GM19324 (cell line): Measurements from ENCODE around the gene MPP2.
"Not testable (repeated sequence)": the region's sequence is repeated elsewhere in the genome, so short reads cannot be mapped to it uniquely, and the experiment has no call there.

ENCODE experiments used
- ATAC-seq: cut with Tn5 transposase; IDR thresholded peaks from one replicate; pipeline ENCODE4 v1.9.1; 2021; ENCODE audit warnings: mild to moderate bottlenecking, moderate library complexity; ENCODE audit not compliant: unreplicated experiment, low FRiP score

MPP2 gene

DNA sequence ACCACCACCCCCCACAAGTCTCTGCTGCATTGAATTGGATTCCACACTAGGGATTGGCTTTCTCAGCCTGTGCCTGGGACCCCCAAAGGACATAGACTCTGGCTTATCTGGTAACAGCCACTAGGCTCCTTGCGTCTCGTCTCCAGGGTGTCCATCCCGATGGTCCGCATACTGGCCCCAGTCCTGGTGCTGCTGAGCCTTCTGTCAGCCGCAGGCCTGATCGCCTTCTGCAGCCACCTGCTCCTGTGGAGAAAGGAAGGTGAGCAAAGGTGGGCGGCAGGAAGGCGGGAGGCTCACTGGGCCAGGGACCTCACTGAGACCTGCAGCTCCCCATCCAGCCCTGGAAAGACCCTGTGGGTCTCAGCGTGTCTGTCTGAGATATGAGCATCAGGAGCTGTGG lies 52.3 kb downstream of the MPP2 start:
- ATAC-seq, result no peak

DNA sequence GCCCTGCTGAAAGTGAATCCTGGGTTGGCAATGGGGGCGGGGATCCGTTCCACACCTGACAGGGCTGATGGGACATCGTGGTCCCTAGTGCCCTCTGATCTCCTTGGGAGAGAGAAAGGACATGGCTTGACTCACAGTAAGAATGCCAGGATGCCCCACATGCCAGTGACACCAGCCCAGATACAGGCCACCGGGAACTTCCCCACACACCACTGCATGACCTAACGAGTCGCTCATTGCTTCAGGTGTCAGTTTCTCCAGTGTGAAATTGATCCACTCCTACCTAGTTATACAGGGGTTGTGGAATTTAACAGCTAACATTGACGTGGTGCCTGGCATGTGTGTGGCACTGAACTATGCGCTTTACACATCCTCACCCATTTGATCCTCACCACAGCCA lies 52.8 kb downstream of the MPP2 start:
- no peak for ATAC-seq

DNA sequence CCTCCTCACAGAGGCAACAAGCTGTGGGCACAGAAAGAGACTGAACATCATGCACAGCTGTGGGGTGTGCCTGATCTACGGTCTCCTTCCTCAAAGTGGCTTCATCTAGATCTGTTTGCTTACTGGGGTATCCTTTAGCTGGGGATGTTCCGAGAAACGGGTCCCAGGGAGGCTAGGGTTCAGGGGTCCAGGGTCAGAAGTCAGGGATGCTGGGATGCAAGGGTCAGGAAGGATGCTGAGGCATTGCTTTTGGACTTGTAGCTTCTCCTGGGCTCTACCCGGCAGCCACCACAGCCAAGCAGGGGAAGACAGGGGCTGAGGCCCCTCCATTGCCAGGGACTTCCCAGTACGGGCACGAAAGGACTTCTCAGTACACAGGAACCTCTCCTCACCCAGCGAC lies 53.8 kb downstream of the MPP2 start:
- no peak for ATAC-seq

DNA sequence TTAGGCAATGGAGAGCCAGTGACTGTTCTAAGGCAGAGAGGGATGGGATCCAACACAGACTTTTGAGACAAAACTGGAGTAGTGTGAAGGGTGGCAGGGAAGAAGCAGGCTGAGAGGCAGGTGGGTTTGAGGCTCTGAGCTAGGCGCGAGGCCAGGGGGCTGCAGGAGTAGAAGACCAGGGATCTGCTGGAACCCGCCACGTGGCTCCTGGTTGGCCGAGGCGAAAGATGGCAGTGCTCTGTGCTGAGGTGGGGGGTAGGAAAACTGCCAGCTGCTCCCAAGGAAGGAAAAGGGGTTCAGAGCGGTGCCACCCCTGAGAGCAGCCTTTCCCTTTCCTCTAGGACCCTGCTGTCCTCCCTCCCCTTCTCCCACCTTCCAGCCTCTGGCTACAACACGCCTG lies 54.8 kb downstream of the MPP2 start:
- no peak for ATAC-seq

DNA sequence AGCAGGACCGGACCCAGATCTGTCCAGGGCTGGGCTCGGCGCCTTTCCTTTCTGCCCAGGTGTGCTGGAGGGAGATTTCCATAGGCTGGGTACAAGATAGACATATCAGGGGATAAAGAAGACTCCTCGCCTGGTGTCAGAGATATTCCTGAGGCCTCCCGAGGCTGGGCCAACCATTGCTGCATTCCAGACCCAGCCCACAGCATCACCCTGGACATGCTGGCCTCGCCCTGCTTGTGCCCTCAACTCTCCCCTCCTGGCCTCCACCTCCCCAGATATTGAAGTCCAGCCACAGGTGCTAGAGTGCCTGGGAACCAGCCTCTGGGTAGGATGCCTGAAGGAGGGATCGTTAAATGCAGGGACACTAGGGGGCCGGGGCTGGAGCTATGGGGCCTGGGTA lies 58.2 kb downstream of the MPP2 start:
- no peak for ATAC-seq

DNA sequence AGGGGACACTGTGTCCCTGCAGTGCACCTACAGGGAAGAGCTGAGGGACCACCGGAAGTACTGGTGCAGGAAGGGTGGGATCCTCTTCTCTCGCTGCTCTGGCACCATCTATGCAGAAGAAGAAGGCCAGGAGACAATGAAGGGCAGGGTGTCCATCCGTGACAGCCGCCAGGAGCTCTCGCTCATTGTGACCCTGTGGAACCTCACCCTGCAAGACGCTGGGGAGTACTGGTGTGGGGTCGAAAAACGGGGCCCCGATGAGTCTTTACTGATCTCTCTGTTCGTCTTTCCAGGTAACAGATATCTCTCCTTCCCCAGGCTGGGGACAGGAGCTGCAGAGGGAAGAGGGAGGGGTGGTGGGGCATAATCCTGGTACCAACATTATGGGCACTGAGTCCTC lies 58.7 kb downstream of the MPP2 start:
- ATAC-seq, result no peak

DNA sequence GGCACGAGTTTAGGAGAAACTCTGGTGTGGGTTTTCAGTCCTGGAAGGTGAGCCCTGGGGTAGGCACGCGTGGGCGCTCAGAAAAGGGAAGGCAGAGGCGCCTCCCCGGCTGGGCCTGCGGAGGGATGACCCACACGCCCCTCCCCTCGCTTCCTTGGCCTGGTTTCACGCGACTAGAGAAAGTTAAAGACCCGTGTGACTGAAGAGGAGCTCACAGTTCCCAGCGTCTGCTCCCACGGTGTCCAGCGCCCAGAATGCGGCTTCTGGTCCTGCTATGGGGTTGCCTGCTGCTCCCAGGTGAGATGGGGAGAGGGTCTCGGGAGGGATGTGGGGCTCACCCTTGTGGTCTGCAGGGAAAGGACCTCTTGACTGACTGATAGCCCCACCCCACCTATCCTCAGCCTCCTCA lies 60.4 kb downstream of the MPP2 start, which contains the start of gene CD300LG:
CD300LG (plus strand) TSS at position 214 of the 409 bp plus-strand sequence; CDS start at position 255, 41 bp downstream.
- ATAC-seq, result no peak

DNA sequence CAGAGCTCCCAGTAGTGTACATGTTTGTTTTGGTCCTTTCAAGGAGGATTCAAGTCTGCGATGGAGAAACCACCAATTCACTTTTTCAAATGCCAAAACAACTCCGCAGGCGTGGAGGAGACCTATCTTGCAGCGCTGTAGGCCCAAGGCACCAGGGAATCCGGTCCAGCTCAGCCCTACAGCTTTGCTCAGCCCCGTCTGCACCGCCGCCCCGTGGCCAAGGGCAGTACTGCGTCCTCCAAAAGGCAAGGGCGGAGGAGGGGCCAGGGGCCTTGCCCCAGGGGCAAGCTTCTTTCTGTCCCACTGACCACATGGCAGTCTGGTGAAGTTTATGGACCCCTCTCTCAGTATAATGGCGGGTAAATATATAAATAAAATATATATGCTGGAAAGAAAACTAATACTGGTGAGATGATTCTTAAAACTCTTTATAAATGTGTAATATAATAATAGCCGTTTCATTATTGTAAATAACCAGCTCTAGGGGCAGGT lies 61.1 kb downstream of the MPP2 start:
- no peak for ATAC-seq

DNA sequence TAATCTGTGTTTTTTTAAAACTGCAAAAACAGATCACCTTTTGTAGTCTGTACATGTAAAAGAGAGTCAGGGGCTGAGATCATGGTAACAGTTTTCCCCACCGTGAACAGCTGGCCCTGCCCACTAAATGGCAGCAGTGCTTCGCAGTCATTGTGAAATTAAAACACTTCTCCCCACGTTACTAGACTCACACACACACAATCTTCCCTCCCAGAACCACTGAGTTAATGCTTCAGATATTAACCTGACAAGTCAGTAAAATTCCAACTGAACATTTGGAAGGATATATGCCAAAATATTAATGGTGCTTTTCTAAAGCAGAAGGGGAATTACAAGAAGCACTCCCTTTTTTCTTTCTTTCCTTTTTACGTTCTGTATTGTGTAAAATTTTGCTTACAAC lies 61.6 kb downstream of the MPP2 start:
- ATAC-seq, result no peak

DNA sequence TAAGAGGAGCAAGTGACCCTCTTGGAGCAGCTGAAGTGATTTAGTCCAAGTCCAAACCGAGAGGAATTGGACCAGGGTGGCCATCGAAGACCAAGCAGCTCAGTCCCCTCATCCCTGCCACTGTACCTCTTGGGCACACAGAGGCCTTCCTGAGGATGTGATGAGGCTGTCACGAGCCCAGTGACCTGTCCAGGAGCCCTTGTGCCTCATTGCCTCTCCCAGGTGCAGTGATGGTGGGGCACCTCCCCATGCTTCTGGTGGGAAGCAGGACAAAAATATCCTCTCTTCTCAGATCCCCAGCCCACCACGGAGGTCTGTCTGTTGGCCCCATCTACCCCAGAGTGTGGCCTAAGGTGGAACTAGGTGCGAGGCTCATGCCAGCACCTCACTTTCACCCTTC lies 63.1 kb downstream of the MPP2 start:
- ATAC-seq, result no peak

DNA sequence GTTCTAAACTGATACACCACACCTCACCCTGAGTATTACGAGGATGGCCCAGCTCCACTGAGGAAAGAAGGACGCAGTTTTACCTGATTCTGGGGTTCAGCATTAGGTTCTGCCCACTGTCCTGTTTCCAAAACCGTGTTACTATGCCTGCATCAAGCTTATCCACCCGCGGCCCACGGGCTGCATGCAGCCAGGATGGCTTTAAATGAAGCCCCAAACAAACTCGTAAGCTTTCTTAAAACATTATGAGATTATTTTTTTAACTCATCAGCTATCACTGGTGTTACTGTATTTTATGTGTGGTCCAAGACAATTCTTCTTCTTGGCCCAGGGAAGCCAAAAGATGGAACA lies 64.4 kb downstream of the MPP2 start:
- ATAC-seq, result no peak

DNA sequence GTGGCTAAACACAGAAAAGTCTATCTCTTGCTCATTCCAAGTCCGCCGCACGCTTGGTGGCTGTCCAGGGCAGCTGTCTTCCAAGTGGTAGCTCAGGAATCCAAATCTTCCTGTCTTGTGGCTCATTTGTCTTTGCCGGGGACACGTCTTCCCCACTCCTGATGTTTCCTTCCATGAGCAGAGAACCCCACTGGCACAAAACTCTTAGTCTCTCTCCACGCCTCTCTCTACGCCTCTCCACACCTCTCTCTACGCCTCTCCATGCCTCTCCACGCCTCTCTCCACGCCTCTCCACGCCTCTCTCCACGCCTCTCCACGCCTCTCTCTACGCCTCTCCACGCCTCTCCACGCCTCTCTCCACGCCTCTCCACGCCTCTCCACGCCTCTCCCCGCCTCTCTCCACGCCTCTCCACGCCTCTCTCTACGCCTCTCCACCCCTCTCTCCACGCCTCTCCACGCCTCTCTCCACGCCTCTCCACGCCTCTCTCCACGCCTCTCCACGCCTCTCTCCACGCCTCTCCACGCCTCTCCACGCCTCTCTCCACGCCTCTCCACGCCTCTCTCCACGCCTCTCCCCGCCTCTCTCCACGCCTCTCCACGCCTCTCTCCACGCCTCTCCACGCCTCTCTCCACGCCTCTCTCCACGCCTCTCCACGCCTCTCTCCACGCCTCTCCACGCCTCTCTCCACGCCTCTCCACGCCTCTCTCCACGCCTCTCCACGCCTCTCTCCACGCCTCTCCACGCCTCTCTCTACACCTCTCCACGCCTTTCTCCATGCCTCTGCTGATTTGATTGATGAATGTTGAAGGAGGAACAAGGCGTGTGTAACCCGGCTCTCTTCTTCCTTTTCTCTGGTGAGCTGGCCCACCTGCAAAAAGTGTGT lies 65.0 kb downstream of the MPP2 start:
- ATAC-seq, result not testable (repeated sequence)

DNA sequence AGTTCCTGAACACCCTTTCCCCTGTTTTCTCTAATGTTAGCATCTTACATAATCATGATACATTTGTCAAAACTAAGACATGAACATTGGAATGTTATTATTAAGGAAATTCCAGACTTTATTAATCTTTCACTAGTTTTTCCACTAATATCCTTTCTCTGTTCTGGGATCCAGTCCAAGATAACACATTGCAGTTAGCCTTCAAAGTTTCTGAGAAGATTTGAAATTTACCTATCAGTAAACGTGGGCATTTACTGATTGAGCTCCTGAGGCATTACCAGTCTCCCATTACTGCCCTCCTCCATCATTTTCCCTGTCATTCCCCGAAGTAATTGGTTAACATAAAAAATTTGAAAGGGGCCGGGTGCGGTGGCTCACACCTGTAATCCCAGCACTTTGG lies 66.1 kb downstream of the MPP2 start:
- ATAC-seq, result no peak

DNA sequence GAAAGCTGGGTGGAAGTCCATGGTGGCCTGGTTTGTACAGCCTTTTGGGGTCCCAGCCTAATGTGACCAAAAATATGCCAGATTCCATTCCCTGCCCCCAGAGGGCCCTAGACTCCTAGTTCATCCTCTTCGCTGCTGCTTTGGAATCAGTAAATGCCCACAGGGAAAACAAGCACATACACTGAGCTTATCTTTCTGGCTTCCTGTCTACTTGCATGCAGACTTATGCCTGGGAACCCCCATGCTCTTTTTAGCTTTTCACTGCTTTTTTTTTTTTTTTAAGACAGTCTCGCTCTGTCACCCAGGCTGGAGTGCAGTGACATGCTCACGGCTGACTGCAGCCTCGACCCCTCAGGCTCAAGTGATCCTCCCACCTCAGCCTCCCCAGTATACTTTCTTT lies 66.5 kb downstream of the MPP2 start:
- no peak for ATAC-seq

DNA sequence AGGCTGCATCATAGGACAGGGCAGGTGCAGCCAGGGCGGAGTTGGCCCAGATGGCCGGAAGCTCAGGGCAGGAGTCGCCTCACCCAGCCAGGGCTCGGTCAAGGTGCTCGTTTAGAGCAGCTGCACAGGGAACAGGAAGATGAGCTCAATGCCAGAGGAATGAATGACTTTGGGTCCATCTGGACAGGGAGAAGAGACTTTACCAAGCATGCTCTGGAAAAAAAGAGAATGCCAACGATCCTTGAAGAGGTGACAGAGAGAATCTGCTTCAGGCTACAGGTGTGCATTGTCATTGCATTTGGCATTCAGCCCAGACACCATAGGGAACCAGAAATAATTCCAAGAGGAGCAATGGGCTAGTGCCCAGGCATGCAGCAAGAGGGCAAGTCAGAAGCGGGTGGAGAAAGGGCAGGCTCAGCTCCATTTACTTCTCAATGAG lies 67.6 kb downstream of the MPP2 start:
- no peak for ATAC-seq

DNA sequence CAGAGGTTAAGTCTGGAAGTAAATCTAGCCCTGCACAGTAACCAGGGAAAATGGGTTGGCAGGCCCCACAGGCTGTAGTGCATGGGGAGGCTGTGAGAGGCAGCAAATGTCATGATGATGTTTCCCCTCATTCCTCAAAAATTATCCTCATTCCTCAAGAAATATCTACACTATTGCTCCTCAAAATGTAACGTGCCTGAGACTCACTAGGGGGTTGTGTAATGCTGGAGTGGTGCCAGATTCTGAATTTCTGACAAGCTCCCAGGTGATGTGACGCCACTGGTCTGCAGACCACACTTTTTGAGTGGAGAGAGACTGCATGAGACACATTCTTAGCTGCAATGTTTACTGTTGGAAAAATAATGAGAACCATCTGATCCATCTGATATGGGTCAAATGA lies 73.2 kb downstream of the MPP2 start:
- ATAC-seq, result no peak

DNA sequence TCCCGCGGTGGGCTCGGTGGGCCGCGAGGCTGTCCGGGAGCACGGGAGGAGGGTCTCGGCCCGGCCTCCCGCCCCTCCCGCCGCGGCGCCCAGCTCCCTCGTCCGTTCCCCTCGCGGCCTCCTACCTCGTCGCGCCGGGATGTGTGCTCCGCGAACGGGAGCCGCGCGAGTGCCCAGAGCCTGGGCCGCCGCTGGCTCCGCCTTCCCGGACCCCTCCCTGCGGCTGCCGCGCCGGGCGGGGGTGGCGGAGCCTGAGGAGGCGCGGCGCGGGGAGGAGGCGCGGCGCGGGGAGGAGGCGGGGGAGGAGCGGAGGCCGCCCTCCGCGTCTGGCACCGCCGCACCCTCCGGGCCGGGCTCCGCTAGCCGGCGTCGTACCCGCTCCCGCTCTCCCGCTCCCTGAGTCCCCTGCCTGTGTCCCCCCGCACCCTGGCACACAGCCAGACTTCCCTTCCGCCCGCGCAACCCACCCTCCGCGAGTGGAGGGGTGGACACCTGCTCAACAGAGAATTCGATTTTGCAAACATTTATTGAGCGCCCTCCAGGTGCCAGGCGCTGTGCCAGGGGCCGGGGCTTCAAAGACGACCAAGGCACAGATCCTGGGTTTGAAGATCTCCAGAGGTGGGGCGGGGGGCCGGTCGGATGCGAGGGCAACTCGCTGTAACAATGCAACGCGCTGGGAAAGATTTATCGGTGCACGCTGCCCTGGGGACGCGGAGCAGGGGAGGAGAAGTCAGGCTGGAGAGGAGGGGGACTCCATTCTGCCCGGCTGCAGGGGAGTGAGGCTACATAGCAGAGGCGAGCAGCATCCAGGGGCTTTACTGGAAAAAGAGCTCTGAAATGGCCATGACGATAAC lies 74.1 kb downstream of the MPP2 start, which contains the start of gene MPP3:
MPP3 (minus strand) TSS at position 171 of the 854 bp plus-strand sequence. CDS start 1,240 bp downstream, outside the sequence.
- no peak for ATAC-seq

DNA sequence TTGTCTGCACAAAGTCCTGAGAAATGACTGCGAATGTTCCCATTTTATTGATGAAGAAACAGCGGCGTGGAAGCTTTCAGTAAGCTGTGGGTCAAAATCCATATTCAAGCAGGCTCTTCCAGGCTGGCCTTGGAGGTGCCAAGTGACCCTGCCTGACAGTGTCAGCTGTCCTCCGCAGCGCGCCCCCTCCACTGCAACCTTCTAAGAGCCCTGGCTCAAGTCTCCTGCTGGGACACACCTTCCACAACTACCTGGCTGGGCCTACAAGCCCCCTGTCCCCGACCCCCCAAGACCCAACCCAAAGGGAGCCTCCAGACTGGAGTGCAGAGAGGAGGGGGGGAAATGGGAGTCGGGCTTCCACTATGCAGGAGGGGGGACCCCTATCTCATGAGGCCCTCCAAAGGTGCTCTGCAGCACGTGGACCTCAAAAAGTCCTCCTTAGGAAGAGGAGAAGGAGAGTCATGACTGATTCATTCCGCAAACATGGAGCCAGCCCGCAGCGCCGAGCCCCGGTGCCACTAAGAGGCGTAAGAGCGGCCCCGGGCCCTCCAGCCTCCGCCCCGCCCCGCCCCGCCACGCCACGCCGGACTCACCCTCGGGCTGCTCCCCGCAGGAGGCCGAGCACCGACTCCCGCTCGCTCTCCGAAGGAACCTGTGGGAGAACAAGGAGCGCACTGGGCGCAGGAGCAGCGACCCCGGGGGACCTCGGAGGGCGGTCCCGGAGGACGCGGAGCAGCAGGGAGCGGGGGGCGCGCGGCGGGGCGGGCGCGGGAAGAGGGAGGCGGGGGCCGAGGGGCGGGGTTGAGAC lies 75.0 kb downstream of the MPP2 start:
- ATAC-seq, result no peak

DNA sequence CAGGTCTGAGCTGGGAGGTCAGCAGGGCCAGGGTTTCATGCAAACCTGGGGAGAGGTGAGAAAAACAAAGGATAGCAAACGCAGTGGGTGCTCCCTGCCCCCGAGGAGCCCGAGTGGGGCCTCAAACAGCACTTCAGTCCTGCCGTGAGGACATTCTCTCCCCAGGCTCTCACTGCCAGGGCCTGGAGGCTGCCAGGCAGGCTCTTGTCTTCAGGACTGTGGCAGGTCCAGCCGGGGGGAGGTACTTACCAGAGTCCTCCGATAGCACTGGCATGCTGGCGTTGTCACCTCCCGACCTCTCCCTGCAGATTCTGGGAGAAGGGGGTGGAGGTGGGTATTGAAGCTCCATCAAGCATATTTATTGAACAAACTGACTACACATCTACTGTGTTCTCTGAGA lies 75.7 kb downstream of the MPP2 start:
- ATAC-seq, result no peak

DNA sequence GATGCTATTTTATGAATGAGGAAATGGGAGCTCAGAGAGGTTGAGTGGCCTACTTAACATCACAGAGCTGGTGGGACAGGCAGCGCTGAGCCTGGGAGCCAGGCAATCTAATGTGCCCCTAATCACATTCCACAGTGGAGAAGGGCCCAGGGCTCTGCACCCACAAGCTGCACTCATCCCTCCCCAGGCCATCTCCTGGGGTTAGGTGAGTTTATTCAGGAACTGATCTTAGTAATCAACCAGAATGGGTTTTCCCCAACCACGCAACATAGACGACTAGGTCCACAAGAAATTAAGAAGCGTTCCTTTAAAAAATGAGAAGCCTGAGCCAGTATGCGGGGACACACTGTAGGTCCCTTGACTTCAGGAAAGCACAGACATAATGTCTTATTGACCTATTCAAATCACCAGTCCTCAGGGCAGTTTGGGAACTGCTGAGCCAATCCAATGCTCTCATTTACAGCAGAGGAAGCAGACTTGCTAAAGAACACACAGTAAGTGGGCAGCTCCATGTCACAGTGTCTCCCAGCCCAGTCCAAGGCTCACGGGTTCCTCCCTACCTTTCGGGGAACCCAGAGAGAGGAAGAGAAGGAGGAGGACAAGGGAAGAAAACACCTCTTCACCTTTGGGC lies 76.7 kb downstream of the MPP2 start:
- ATAC-seq, result no peak
